Measurements from ENCODE around the gene UBP1. TPM values are rescaled to one million over a fixed set of nuclear protein-coding genes. Genes with fewer than 3 reads are reported as not detected.

The UBP1 gene
- total and polyA plus RNA-seq, 9 of the 15 experiments (the other 6 are each of a cell fraction or from before 2014, with no cell fraction given), result 13.6 to 143 (median 79.6) TPM

DNA sequence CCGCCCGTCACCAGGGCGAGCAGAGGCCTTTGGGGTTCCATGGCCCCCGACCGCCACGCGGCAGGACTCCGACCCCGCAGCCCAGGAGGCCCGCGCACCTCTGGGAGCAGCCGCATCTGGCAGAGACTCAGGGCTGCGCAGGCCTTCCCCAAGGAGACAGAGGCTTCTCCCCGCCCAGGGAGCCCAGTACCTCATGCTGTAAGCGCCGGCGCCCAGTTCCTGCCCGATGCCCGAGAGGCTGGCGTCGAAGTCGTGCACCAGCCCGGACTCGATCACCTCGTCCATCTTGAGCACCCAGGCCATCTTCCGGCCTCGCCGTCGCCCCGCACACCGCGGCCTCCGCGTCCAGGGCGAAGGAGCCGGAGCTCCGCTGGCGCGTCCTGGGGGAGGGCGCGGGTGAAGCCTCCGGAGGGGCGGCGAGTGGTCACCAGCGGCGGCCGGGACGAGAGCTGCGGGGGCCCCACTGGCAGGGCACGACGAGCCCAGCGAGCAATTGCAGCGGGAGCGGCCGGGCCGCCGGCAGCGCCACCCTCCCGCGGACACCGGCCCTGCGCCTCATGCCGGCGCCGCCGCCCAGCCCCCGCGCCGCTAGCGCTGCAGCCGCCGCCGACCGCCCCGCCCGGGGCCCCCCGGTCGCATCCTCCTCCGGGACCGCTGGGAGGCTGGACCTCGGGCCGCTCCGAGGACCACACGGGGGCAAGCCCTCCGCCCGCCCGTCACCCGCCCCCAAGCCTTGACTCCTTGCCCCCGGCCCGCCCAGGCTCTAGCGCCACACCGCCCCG lies 468 bp downstream of the UBP1 start (continued):
- TF ChIP-seq, protein P1, sequence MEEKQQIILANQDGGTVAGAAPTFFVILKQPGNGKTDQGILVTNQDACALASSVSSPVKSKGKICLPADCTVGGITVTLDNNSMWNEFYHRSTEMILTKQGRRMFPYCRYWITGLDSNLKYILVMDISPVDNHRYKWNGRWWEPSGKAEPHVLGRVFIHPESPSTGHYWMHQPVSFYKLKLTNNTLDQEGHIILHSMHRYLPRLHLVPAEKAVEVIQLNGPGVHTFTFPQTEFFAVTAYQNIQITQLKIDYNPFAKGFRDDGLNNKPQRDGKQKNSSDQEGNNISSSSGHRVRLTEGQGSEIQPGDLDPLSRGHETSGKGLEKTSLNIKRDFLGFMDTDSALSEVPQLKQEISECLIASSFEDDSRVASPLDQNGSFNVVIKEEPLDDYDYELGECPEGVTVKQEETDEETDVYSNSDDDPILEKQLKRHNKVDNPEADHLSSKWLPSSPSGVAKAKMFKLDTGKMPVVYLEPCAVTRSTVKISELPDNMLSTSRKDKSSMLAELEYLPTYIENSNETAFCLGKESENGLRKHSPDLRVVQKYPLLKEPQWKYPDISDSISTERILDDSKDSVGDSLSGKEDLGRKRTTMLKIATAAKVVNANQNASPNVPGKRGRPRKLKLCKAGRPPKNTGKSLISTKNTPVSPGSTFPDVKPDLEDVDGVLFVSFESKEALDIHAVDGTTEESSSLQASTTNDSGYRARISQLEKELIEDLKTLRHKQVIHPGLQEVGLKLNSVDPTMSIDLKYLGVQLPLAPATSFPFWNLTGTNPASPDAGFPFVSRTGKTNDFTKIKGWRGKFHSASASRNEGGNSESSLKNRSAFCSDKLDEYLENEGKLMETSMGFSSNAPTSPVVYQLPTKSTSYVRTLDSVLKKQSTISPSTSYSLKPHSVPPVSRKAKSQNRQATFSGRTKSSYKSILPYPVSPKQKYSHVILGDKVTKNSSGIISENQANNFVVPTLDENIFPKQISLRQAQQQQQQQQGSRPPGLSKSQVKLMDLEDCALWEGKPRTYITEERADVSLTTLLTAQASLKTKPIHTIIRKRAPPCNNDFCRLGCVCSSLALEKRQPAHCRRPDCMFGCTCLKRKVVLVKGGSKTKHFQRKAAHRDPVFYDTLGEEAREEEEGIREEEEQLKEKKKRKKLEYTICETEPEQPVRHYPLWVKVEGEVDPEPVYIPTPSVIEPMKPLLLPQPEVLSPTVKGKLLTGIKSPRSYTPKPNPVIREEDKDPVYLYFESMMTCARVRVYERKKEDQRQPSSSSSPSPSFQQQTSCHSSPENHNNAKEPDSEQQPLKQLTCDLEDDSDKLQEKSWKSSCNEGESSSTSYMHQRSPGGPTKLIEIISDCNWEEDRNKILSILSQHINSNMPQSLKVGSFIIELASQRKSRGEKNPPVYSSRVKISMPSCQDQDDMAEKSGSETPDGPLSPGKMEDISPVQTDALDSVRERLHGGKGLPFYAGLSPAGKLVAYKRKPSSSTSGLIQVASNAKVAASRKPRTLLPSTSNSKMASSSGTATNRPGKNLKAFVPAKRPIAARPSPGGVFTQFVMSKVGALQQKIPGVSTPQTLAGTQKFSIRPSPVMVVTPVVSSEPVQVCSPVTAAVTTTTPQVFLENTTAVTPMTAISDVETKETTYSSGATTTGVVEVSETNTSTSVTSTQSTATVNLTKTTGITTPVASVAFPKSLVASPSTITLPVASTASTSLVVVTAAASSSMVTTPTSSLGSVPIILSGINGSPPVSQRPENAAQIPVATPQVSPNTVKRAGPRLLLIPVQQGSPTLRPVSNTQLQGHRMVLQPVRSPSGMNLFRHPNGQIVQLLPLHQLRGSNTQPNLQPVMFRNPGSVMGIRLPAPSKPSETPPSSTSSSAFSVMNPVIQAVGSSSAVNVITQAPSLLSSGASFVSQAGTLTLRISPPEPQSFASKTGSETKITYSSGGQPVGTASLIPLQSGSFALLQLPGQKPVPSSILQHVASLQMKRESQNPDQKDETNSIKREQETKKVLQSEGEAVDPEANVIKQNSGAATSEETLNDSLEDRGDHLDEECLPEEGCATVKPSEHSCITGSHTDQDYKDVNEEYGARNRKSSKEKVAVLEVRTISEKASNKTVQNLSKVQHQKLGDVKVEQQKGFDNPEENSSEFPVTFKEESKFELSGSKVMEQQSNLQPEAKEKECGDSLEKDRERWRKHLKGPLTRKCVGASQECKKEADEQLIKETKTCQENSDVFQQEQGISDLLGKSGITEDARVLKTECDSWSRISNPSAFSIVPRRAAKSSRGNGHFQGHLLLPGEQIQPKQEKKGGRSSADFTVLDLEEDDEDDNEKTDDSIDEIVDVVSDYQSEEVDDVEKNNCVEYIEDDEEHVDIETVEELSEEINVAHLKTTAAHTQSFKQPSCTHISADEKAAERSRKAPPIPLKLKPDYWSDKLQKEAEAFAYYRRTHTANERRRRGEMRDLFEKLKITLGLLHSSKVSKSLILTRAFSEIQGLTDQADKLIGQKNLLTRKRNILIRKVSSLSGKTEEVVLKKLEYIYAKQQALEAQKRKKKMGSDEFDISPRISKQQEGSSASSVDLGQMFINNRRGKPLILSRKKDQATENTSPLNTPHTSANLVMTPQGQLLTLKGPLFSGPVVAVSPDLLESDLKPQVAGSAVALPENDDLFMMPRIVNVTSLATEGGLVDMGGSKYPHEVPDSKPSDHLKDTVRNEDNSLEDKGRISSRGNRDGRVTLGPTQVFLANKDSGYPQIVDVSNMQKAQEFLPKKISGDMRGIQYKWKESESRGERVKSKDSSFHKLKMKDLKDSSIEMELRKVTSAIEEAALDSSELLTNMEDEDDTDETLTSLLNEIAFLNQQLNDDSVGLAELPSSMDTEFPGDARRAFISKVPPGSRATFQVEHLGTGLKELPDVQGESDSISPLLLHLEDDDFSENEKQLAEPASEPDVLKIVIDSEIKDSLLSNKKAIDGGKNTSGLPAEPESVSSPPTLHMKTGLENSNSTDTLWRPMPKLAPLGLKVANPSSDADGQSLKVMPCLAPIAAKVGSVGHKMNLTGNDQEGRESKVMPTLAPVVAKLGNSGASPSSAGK (IDR thresholded peaks at IDR 0.05), result peak; percentile 84
- TF ChIP-seq, protein P2, sequence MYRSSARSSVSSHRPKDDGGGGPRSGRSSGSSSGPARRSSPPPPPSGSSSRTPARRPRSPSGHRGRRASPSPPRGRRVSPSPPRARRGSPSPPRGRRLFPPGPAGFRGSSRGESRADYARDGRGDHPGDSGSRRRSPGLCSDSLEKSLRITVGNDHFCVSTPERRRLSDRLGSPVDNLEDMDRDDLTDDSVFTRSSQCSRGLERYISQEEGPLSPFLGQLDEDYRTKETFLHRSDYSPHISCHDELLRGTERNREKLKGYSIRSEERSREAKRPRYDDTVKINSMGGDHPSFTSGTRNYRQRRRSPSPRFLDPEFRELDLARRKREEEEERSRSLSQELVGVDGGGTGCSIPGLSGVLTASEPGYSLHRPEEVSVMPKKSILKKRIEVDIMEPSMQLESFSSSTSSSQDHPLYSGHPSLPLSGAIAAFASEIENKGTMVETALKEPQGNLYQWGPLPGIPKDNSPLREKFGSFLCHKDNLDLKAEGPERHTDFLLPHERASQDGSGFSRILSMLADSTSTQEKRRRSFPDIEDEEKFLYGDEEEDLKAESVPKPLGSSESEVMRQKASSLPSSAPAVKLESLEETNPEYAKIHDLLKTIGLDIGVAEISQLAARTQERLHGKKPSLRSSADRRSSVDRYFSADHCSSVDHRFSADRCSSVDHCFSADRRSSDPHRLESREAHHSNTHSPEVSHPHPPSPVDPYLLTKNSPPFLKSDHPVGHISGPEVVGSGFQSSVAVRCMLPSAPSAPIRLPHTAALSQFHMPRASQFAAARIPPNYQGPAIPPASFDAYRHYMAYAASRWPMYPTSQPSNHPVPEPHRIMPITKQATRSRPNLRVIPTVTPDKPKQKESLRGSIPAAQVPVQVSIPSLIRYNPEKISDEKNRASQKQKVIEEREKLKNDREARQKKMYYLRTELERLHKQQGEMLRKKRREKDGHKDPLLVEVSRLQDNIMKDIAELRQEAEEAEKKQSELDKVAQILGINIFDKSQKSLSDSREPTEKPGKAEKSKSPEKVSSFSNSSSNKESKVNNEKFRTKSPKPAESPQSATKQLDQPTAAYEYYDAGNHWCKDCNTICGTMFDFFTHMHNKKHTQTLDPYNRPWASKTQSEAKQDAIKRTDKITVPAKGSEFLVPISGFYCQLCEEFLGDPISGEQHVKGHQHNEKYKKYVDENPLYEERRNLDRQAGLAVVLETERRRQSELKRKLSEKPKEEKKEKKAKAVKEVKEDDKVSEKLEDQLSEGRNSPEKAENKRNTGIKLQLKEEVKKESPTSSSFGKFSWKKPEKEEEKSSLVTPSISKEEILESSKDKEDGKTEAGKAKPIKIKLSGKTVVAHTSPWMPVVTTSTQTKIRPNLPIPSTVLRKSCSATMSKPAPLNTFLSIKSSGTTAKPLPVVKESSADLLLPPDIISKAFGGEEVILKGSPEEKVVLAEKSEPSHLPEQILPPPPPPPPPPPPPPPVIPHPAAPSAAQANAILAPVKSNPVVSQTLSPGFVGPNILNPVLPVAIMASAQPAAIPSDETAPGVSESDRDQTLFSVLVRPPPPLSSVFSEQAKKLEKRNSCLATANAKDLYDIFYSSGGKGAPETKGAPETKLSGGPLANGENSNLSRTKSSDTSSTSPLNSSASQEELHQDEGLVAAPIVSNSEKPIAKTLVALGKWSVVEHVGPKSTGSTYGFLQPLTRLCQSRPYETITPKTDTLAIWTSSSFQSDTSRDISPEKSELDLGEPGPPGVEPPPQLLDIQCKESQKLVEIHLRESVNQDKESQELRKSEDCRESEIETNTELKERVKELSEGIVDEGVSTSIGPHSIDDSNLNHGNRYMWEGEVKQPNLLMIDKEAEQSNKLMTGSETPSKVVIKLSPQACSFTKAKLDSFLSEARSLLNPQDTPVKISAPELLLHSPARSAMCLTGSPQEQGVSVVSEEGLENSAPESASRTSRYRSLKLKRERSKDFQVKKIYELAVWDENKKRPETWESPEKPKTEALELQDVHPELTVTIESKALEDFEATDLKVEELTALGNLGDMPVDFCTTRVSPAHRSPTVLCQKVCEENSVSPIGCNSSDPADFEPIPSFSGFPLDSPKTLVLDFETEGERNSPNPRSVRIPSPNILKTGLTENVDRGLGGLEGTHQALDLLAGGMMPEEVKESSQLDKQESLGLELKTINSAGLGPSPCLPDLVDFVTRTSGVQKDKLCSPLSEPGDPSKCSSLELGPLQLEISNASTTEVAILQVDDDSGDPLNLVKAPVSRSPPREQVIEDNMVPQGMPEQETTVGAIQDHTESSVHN (IDR thresholded peaks at IDR 0.05; ENCODE audit: borderline replicate concordance in 1 of 2, low read depth in 1 of 2), result no peak
- TF ChIP-seq CBX8 (IDR thresholded peaks at IDR 0.05; ENCODE audit: borderline replicate concordance, extremely low read depth, low read depth, low read length, poor library complexity, severe bottlenecking) (no peak), ZKSCAN1 (IDR thresholded peaks at IDR 0.05; ENCODE audit: low read depth, low read length) (no peak)
